Mucosa of descending colon (tissue), 3 donors: ENCODE measurements around the gene SACS. TPM values are rescaled to one million over a fixed set of nuclear protein-coding genes. Genes with fewer than 3 reads are reported as not detected.
A peak's percentile ranks its signal among the peaks of the same experiment; 100 is the strongest.

Experiments used
- ATAC-seq: fragments of 200-7000 bp; cut with Tn5 transposase; one replicate; pipeline ENCODE4 v1.9.1; 2020; ENCODE audit warnings: mild to moderate bottlenecking, moderate library complexity
- DNase-seq, 3 donors: peaks; one replicate each; pipeline ENCODE4 v3.0.0-alpha.2; 2020
- H3K36me3 ChIP-seq: fragments of 200-600 bp; one replicate; pipeline ENCODE4 v1.8.0; 2021; ENCODE audit warnings: low read depth, mild to moderate bottlenecking
- H3K4me1 ChIP-seq: fragments of 200-600 bp; one replicate; pipeline ENCODE4 v1.8.0; 2021; ENCODE audit warnings: low read depth, mild to moderate bottlenecking
- H3K4me3 ChIP-seq: fragments of 200-600 bp; one replicate; pipeline ENCODE4 v1.8.0; 2021; ENCODE audit warnings: mild to moderate bottlenecking
- H3K9me3 ChIP-seq: fragments of 200-600 bp; one replicate; pipeline ENCODE4 v1.8.0; 2021; ENCODE audit warnings: mild to moderate bottlenecking
- intact Hi-C, 2 donors: fragments of 100-400 bp; cut with DNase I in 1 of 2; cut with micrococcal nuclease in 1 of 2; formaldehyde crosslinking; loops; one replicate each; pipeline versions ENCODE4 v1.11.0 to v1.11.1; 2022; cut with DNase I, micrococcal nuclease
- total RNA-seq, 3 donors: library from RNA; stranded (reverse); fragmentation: NEBNext Ultra II Directional in 2 of 3; extraction: Animal tissue kit (Norgen Biotek cat#: 25700) in 2 of 3; gene quantifications; one replicate each; pipeline versions ENCODE4 v1.2.1 to v1.2.4, GENCODE V29; 2021 to 2023
- TF ChIP-seq, protein P1 (sequence below): fragments of 200-600 bp; IDR thresholded peaks from one replicate; pipeline ENCODE4 v1.8.0; 2022; ENCODE audit warnings: antibody characterized with exemption, mild to moderate bottlenecking
- donor health status: DM: no; HTN: no; CAD: no; lungs with moderate emphysema.
- donor health status: DM: no; HTN: no; CAD: no.
- donor health status: DM: no; HTN: yes; CAD: no.

SACS gene
- total RNA-seq, 3 donors from 2014 or later, result 2.1 to 19.0 (median 3.7) TPM

DNA sequence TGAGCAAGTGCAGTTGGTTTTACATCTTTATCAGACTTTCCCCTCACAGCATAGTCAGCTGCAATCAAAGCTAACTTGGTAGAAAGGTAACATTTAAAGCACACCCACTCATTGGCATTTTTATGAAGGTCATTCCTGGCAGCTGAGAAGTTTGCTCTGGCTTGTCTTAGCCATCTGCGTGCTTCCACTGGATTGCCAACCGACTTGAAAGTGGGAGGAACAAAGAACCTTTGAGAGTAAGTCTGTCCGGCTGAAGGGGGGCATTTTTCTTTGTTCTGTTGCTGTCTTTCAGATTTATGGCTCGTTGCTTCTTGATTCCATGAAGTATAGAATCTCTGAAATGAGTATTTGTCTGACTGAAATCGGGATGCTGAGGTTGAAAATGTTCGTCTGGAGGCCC lies 103.1 kb downstream of the SACS start:
- intact Hi-C loops, result no loop called here

DNA sequence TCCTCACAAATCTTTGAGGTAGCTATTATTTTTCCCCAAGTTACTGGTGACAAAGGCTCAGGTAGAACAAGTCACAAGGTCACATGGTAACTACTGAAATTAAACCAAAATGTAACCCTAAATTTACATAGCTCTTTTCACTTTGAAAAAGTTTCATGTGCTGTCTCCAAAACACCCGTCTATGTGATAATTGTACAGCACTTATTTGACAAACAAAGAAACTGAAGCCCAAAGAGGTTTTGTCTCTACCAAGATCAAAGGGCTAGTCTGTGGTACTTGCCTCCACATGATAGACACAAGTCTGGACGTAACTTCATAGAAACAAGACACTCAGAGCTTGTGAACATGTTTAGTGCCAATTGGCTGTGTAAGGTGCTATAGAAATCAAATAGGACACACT lies 108.3 kb downstream of the SACS start:
- H3K4me1 ChIP-seq, result no peaks in the 10 kb centered on the region
- H3K9me3 ChIP-seq, result no peaks in the 10 kb centered on the region
- no peak for DNase-seq
- intact Hi-C loops, result no loop called here
- no peak overlapping the region for H3K4me3 ChIP-seq
- TF ChIP-seq, protein P1, sequence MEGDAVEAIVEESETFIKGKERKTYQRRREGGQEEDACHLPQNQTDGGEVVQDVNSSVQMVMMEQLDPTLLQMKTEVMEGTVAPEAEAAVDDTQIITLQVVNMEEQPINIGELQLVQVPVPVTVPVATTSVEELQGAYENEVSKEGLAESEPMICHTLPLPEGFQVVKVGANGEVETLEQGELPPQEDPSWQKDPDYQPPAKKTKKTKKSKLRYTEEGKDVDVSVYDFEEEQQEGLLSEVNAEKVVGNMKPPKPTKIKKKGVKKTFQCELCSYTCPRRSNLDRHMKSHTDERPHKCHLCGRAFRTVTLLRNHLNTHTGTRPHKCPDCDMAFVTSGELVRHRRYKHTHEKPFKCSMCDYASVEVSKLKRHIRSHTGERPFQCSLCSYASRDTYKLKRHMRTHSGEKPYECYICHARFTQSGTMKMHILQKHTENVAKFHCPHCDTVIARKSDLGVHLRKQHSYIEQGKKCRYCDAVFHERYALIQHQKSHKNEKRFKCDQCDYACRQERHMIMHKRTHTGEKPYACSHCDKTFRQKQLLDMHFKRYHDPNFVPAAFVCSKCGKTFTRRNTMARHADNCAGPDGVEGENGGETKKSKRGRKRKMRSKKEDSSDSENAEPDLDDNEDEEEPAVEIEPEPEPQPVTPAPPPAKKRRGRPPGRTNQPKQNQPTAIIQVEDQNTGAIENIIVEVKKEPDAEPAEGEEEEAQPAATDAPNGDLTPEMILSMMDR, result no peak
- ATAC-seq, result no peak
- H3K36me3 ChIP-seq, result no peaks in the 10 kb centered on the region

More for the DNA sequence above, 103.1 kb downstream of the SACS start:
- no peaks in the 10 kb centered on the region for H3K36me3 ChIP-seq
- H3K4me3 ChIP-seq, result no peak overlapping the region
- peaks cover 37% of the 10 kb centered on the region for H3K9me3 ChIP-seq
- TF ChIP-seq, protein P1, result no peak
- H3K4me1 ChIP-seq, result no peaks in the 10 kb centered on the region
- DNase-seq, result no peak
- no peak for ATAC-seq

DNA sequence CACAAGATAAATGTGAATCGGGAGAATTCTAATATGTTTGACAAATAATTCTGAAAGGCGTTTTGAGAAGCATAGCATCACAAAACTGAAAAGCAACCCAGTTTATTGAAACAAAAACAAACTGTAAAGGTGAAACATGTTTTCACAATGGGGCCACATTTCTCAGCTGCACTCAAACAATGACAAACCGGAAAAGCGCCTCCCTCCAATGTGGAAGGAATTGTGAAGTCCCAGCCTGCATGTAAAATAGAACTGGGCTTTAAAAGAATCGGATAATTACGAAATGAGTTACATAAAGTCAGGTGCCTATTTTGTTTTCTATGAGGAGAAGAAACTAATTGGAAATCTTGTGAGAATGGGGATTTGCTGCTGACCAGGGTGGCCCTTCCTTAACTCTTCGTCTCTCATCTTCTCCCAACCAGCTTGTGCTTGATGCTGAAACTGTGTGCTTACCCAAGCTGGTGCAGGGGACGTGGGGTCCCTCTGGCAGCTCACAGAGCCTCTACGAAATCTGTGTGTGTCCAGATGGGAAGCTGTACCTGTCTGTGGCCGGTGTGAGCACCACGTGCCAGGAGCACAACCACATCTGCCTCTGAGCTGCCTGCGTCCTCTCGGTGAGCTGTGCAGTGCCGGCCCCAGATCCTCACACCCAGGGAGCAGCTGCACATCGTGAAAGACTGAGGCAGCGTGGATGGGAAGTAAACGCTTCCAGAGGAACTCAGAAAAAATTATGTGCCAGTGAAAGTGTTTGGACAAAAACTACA lies 109.4 kb downstream of the SACS start:
- no peak overlapping the region for H3K4me3 ChIP-seq
- no peaks in the 10 kb centered on the region for H3K36me3 ChIP-seq
- intact Hi-C loops, result no loop called here
- TF ChIP-seq, protein P1, result no peak
- DNase-seq, result no peak
- H3K9me3 ChIP-seq, result no peaks in the 10 kb centered on the region
- H3K4me1 ChIP-seq, result no peaks in the 10 kb centered on the region
- ATAC-seq, result no peak

DNA sequence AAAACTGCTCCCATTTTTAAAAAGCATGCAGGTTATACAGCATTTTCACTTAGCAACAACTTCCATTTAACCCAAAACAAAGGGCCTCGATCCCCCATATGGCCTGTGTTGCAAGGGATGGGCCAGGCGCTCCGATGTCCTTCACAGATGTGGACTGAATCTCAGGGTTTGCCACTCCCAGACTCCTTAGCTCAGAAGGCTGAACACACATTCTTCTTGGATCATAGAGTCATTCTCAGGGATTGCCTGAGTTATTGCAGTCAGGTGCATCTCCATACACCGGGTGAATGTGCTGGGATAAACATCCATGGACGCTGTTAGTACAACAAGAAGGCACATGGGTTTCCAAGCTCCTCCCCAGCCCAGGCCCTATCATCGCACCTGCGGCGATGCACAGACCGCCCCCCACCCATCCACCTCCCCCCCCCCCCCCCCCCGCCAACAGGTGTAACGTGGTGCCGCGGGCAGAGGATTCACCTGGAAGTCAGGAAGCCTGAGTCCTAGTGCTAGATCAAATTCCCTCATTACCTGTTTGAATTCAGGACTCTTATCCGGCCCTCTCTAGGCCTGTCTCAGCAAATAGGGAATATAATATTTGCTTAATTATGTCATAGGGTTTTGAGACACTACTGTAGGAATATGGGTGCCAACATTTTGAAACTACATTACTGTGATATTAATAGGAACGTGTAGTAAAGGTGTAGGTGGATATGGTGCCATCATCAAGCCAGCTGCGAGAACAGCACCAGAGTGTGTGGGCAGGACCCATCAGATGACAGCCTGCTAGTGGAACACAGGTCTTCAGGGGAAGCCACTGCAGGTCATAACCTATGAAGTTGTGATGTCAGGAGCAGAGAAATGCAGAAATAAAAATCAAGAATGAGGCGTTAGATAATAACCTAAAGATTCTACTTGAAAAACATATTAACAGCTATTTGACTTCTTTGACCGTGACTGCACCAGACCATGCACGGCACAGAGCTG lies 110.9 kb downstream of the SACS start:
- H3K9me3 ChIP-seq, result no peaks in the 10 kb centered on the region
- TF ChIP-seq, protein P1, result no peak
- no peaks in the 10 kb centered on the region for H3K36me3 ChIP-seq
- ATAC-seq (no peak), DNase-seq (no peak)
- no peak overlapping the region for H3K4me3 ChIP-seq
- intact Hi-C loops, result no loop called here
- no peaks in the 10 kb centered on the region for H3K4me1 ChIP-seq

DNA sequence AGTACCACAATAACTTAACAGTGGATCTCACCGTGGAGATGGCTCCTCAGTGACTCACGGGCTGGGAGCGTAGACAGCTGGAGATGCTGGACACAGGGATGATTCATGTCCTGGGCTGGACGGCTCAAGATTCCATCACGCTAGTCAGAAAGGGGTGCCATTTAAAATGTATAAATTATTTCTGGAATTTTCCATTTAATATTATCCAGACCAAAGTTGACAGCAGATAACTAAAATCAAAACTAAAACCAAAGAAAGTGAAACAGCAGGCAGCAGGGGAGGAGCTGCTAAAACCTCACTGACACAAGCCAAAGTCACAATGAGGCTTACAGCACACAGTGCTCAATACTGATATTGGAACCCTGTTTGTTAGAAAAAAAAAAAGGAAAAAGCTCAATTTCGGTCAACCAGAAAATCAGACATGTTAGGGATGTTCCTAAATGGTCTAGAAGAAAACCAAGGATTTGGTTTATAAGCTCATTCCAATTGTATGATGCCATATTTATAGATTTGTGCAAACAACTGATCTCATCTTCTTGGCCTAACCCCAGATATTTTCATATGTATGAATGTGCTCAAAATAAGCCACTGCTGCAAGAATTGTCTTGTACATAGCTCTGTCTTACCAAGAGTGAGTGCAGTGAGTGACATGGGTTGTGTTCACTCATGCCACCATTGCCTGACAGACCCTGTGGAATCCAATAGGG lies 111.8 kb downstream of the SACS start:
- H3K36me3 ChIP-seq, result no peaks in the 10 kb centered on the region
- no peak overlapping the region for H3K4me3 ChIP-seq
- TF ChIP-seq, protein P1, result no peak
- intact Hi-C loops, result no loop called here
- ATAC-seq (peak; percentile 56), DNase-seq (peak in 1 of 3 donors; percentile 17)
- H3K9me3 ChIP-seq, result no peaks in the 10 kb centered on the region
- no peaks in the 10 kb centered on the region for H3K4me1 ChIP-seq
